Progenitor cell of endocrine pancreas (in vitro differentiated cells): Measurements from ENCODE around the gene ZNF608. TPM values are rescaled to one million over a fixed set of nuclear protein-coding genes. Genes with fewer than 3 reads are reported as not detected.

ENCODE experiments used
- DNase-seq: peaks from one replicate; pipeline ENCODE4 v3.0.0; 2021; ENCODE audit warnings: low spot score; ENCODE audit not compliant: unreplicated experiment
- H3K27ac Mint-ChIP-seq: 2 replicates; pipeline ENCODE4 v1.8.0; 2021; ENCODE audit warnings: mild to moderate bottlenecking, moderate library complexity, mixed read lengths
- H3K27me3 Mint-ChIP-seq: 2 replicates; pipeline ENCODE4 v1.8.0; 2021; ENCODE audit warnings: mixed read lengths
- H3K36me3 Mint-ChIP-seq: 2 replicates; pipeline ENCODE4 v1.8.0; 2022; ENCODE audit warnings: mixed read lengths; ENCODE audit not compliant: insufficient read depth
- H3K4me1 Mint-ChIP-seq: 2 replicates; pipeline ENCODE4 v1.8.0; 2021; ENCODE audit warnings: low read depth, mixed read lengths
- H3K4me3 Mint-ChIP-seq: 2 replicates; pipeline ENCODE4 v1.8.0; 2021; ENCODE audit warnings: low read depth, mild to moderate bottlenecking, moderate library complexity, mixed read lengths
- H3K9me3 Mint-ChIP-seq: 2 replicates; pipeline ENCODE4 v1.8.0; 2021; ENCODE audit warnings: low read depth, mixed read lengths
- CTCF ChIP-seq: fragments of 200-600 bp; sonication (generic); IDR thresholded peaks from one replicate; pipeline ENCODE4 v1.5.0; 2021; ENCODE audit warnings: antibody characterized with exemption, mild to moderate bottlenecking; ENCODE audit not compliant: unreplicated experiment
- total RNA-seq: library from RNA; stranded (reverse); gene quantifications from 2 replicates; pipeline ENCODE4 v1.2.1, GENCODE V29; 2021

ZNF608 gene
- total RNA-seq, 1 donor from 2014 or later, result 148 TPM

GRCh38 chr5:124764585-124764984 is 18.1 kb upstream of the ZNF608 start:
- TF ChIP-seq CTCF, result no peak
- Mint-ChIP-seq H3K4me1 (no peaks in the 10 kb centered on the region), H3K27me3 (no peaks in the 10 kb centered on the region), H3K9me3 (no peaks in the 10 kb centered on the region), H3K27ac (no peak overlapping the region), H3K36me3 (no peaks in the 10 kb centered on the region), H3K4me3 (no peak overlapping the region)
- no peak for DNase-seq

DNA sequence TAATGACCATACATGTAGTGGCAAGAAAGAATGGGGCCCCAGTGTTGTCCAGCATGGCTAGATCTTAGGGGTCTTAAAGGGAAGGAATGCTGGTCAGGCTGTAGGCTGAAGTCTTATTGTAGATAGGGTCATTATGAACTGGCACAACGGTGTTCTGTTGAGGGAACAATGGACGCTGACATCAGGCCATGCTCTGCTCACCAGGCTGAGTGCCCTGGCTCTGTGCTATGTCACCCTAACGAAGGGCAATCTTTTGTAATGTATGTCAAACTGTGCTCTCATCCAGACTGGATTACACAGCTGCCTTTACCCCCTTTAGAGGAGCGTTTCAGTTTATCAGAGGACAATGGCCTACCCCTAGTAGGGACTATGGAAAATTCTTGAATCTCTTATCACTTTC is 14.6 kb upstream of the ZNF608 start:
- DNase-seq, result no peak
- no peaks in the 10 kb centered on the region for H3K36me3 Mint-ChIP-seq
- no peaks in the 10 kb centered on the region for H3K27me3 Mint-ChIP-seq
- no peak overlapping the region for H3K4me3 Mint-ChIP-seq
- H3K27ac Mint-ChIP-seq, result no peak overlapping the region
- no peaks in the 10 kb centered on the region for H3K9me3 Mint-ChIP-seq
- no peak for TF ChIP-seq CTCF
- no peaks in the 10 kb centered on the region for H3K4me1 Mint-ChIP-seq

DNA sequence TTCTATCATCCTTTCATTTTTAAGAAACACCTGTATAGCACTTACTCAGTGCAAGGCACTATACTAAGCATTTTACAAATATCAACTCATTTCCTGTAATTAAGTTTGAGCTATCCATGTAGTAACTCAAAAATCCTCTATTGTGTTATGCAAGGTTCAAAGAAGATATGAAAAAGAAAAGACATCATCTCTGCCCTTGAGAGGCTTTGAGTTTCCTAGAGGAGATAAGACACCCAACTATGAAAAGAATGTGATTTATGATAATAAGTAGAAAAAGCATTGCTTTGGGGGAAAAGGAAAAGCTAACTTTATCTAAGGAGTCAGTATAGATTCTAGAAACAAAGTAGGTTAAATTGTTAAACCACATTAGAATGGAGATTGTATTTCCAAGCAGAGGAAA is 14.2 kb upstream of the ZNF608 start:
- no peak for DNase-seq
- no peaks in the 10 kb centered on the region for H3K27me3 Mint-ChIP-seq
- TF ChIP-seq CTCF, result no peak
- H3K9me3 Mint-ChIP-seq, result no peaks in the 10 kb centered on the region
- H3K4me1 Mint-ChIP-seq, result no peaks in the 10 kb centered on the region
- H3K4me3 Mint-ChIP-seq, result no peak overlapping the region
- no peak overlapping the region for H3K27ac Mint-ChIP-seq
- no peaks in the 10 kb centered on the region for H3K36me3 Mint-ChIP-seq

- Mint-ChIP-seq H3K27me3 (no peaks in the 10 kb centered on the region), H3K9me3 (no peaks in the 10 kb centered on the region), H3K27ac (no peak overlapping the region), H3K36me3 (no peaks in the 10 kb centered on the region), H3K4me3 (no peak overlapping the region), H3K4me1 (peaks cover 25% of the 10 kb centered on the region)
- DNase-seq, result no peak
- TF ChIP-seq CTCF, result no peak
These were observed 9.1 kb upstream of the ZNF608 start for GRCh38 chr5:124755565-124755964.

- Mint-ChIP-seq H3K4me1 (peaks cover 27% of the 10 kb centered on the region), H3K9me3 (no peaks in the 10 kb centered on the region), H3K4me3 (no peak overlapping the region), H3K27ac (no peak overlapping the region), H3K27me3 (no peaks in the 10 kb centered on the region), H3K36me3 (no peaks in the 10 kb centered on the region)
- TF ChIP-seq CTCF, result no peak
- no peak for DNase-seq
These were observed 8.6 kb upstream of the ZNF608 start for GRCh38 chr5:124755041-124755440.
